HG03439 (cell line): ENCODE measurements around the gene ZNF32.

Source experiments
- ATAC-seq: cut with Tn5 transposase; IDR thresholded peaks from one replicate; pipeline ENCODE4 v1.9.1; 2021; ENCODE audit warnings: mild to moderate bottlenecking, moderate library complexity; ENCODE audit not compliant: unreplicated experiment

ZNF32 gene, protein sequence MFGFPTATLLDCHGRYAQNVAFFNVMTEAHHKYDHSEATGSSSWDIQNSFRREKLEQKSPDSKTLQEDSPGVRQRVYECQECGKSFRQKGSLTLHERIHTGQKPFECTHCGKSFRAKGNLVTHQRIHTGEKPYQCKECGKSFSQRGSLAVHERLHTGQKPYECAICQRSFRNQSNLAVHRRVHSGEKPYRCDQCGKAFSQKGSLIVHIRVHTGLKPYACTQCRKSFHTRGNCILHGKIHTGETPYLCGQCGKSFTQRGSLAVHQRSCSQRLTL

DNA sequence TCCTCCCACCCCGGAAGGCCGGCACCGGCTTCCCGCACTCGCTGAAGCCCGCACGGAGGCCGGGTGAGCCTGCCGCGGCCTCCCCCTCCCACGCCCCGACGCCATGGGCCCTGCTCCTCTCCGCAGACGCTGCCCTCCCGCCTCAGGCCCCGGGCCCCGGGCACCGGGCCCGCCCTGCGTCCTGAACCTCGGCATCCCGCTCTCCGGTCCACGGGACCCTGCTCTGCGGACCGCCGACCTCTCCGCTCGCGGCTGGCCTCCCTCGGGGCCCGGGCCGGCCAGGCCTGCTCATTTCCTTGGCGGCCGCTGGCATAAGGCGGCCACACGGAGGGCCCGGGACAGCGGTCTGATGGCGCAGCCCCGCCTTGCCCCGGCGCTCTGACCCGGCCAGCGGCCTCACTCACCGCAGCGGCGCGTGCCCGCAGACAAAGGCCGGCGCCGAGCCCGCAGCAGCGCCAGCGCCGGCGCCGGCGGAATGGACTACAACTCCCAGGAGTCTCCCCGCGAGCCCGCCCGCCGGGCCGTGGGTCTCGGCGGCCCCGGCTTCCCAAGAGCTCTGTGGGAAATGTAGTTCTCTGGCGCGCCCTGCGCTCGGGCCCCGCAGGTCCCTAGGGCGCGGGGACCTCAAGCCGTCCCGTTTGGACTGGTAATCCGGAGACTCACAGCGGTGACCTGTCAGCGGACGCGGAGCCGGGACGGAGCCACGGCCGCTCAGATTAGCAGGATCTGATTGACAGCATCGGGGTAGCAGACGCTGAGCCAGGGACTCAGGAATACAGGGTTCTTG is at the start of gene ZNF32:
TSS of gene ZNF32 (minus strand) at position 484 of the 787 bp plus-strand sequence. CDS start 2,748 bp downstream, outside the sequence.
- ATAC-seq = peak; percentile 99

DNA sequence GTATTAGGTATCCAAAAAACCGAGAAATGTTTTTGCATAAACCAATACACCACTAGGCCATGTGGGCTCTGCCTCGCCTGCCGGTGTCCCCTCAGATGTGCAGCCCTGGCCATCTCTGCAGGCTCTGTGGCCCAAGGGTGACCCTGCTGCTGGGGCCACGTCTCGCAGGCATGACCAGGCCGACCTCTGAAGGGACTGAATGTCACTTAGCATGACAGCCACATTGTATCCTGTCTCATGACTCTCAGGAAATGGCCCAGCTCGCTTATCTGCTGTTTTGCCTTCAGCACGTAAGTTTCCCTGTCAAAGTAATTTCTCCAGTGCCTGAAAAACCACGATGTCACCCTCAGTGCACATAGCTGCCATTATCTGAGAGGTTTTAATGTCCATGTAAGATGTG is 49.5 kb upstream of the ZNF32 start:
- ATAC-seq = no peak

DNA sequence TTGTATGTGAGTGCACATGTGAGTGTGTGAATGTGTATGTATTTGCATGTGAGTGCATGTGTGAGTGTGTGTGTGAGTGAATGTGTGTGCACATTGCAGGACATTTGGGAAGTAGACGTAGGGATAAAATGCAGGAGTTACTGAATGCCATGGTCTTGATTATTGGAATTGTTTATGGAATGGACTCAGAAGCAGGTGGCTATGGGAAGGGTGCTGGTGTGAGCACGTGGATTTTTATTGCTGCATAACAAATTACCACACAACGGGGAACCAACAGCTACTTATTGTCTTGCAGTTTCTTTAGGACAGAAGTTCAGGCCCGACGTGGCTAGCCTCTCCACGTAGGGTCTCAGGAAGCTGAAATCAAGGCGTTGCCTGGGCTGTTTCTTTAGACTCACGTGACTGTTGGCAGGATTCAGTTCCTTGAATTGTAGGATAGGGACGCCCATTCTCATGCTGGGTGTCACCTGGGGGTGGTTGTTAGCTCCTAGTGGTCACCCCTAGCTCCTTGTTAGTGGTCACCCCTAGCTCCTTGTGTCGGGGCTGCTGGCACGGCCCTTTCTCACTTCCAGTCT is 48.3 kb upstream of the ZNF32 start:
- no peak for ATAC-seq

- ATAC-seq = no peak
Measured at GRCh38 chr10:43695730-43696129, 47.0 kb upstream of the ZNF32 start.

GRCh38 chr10:43695321-43695720 is 46.6 kb upstream of the ZNF32 start:
- no peak for ATAC-seq

GRCh38 chr10:43694526-43694925 is 45.8 kb upstream of the ZNF32 start:
- ATAC-seq = no peak

GRCh38 chr10:43693602-43694001 is 44.9 kb upstream of the ZNF32 start:
- ATAC-seq = no peak

DNA sequence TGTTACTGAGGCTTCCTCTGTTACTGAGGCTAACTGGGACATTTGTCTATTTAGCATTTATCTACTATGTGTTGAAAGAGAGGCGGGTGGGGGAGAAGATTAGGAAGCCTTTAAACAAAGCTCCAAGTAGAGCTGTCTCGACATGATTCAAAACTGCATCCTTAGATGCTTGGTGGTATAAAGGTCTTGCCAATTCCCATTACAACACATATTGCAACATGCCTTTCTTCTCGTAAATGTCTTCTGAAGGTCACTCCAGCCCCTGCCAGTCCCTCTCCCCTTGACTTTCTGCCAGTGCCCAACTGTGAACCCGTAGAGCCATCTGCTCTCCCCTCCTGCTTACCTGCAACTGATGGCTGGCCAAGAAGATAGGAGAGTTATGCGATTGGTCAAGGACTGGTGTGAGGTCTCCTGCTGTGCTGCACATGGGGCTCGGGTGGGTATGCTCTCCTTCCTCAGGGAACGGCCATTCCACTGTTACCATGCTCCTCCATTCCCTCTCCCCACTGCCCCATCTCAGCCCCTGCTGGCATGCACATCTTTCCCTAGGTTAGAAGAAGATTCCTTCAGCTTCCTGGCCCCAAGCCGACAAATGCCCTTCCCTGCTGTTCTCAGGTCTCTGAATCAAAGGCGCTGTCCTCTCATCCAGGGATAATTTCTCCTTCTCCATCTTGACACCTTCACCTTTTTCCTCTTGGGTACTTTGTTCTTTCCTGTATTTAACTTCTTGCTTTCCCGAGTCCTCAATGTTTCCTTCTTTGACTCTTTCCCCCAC is 43.6 kb upstream of the ZNF32 start:
- ATAC-seq = no peak

GRCh38 chr10:43691485-43691884 is 42.8 kb upstream of the ZNF32 start:
- no peak for ATAC-seq

DNA sequence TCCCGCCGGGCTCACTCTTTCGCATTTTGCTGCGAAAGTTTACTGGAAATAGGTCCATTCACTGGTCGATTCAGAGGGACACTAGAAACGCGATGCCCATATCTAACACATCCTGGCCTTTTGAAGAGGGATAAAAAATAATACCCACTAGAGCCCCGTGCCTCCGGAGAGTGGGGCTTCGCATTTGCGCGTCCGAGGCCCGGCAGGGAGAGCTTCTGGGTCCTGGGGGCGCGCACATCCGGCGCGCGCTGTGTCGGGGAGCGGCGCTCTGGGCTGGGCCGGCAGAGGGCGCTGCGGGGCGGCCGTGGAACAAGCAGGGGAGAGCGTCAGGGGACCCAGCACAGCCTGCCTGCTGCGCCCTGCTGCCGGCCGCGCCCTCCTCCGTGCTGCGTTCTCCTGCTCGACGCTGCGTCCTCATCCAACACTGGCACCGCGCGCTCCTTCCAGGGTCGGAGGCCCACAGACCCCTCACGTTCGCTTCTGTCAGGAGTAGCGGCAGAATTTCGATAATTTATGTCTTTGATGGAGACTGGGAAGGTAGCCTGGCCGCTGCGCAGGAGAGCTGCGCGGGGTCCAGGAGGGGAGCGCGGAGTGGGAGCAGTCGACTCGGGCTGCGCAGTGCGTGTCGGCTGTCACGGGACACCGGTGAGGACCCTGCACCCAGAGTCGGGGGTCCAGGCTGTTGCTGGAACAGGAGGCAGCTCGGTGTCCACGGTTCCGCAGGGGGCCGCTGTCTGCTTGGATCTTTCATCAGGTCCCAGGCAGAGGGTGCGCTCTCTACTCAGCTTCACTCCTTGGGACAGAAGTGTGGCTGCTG is 41.5 kb upstream of the ZNF32 start:
- peak; percentile 96 for ATAC-seq

- peak; percentile 53 for ATAC-seq
Measured at GRCh38 chr10:43689618-43689954, 40.9 kb upstream of the ZNF32 start.

DNA sequence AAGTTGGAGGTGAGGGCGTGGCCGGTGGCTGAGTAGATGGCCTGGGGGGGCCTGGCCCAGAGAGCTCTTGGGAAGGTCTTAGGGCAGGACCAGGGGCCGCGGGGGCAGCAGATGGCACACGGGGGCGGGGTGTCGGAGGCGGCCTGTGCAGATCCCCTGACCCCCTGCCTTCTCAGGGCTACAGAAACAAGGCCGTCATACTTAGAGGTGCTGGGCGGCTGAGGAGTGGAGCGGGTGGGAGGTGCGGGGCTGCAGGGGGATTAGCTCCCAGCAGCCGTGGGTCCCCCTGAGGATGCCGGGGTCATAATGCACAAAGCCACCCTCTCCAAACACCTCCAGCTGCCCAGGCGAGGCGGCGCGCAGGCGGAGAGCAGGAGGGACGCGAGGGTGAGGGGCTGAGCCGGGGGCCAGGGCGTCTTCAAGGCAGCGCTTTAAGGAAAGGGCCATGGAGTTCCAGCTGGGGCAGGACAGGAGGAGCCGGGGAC is 40.4 kb upstream of the ZNF32 start:
- no peak for ATAC-seq

DNA sequence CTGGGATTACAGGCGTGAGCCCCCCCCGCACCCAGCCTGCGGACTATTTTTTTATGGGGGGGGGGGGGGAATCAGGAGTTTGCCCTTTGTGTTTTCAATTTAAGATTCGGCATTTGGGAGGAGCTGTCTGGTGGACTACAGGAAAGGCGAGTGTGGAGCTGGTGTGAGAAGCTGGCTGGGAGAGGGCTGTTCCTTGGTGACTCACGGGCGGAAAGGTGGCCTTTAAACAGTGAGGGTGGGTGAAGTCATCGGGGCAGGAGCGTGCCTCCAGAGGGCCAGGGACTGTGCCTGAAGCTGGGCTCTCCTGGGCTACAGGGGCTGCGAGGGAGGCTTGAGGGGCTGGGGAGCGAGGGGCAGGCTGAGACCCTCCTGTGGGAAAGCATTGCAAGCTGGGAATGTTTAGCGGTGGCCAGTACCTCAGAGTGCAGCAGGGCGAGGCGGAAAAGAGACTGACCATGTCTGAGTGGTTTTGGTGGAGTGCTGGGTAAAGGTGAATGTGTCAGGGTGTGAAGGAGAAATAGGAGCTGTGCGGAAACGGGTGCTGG is 39.7 kb upstream of the ZNF32 start:
- ATAC-seq = no peak

DNA sequence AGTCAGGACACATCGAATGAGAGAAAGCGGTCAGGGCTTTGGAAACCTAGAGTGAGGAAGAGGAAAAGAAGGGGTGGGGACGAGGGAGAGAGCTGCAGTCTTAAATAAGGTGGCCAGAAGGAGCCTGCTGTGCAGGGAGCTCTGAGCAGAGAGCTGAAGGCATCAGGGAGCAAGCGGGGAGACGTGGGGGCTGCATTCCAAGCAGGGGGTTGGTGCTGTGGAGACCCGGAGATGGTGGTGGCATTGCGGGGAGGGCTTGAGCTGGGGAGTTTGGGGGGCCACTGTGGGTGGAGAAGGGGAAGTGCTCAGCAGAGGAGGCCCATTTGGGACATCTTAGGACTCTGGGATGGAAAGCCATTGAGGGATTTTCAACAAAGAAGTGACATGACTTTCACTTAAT is 38.7 kb upstream of the ZNF32 start:
- ATAC-seq = no peak

DNA sequence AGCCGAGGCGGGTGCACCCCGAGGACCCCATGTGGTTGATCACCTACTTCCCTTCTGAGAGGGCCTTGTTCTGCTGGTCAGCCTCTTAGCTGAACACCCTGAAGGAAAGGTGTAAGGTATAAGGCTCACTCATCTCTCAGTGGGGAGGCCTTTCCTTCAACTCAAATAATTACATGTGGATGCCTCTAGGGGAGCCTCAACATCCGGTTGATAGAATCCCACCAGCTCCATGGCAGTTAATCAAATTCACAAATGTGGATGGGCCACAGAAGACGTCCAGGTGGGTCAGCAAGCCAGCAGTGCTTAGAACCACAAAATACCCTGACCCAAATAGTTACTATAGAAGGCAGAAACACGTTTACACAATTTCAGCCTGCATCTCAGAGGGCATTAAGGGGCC is 37.7 kb upstream of the ZNF32 start:
- ATAC-seq = no peak

GRCh38 chr10:43685744-43686143 is 37.1 kb upstream of the ZNF32 start:
- no peak for ATAC-seq

- ATAC-seq = no peak
Measured at GRCh38 chr10:43684292-43684559, 35.5 kb upstream of the ZNF32 start.

- ATAC-seq = no peak
Measured at GRCh38 chr10:43683451-43684291, 35.0 kb upstream of the ZNF32 start.

GRCh38 chr10:43682956-43683355 is 34.3 kb upstream of the ZNF32 start:
- ATAC-seq = no peak

DNA sequence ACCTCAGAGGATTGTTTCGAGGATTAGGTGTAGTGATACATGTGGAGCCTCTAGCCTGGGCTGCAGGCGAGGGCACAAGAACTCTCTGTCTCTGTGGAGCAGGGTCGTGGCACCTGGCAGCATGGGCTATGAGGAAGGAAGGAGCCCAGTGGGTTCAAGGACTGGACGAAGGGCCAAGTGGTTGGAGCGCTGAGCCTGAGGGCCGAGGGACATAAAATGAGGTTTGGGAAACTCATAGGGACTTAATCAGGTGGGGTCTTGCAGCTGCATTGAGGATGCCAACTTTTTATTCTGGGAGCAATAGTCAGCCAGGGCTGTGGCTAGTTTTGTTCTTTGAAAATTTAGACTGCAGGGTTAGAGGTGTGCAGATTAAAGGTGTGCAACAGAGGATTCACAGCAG is 33.0 kb upstream of the ZNF32 start:
- ATAC-seq = no peak
